HG02938 (cell line): Measurements from ENCODE around the gene VHLL.

ENCODE experiments used
- ATAC-seq: cut with Tn5 transposase; IDR thresholded peaks from one replicate; pipeline ENCODE4 v1.9.1; 2021; ENCODE audit warnings: mild to moderate bottlenecking, moderate library complexity; ENCODE audit not compliant: unreplicated experiment

The VHLL gene

DNA sequence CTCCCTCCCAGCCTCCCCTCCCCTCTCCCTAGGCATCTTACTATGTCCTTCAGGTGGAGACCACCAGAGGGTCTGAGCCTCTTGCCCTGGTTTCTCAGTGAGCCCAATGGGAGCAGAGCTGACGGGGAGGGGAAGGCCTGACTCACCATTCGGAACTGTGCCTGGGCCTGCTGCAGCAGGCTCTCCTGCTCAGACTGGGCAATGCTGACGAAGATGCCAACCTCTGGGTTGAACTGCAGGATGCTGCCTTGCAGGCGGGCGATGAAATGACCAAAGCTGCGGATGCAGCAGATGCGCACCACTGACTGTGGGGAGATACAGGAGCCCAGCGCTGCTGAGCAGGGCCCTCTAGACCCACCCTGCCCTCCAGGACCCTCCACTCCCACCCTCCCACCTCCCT lies 40.2 kb downstream of the VHLL start:
- ATAC-seq, result no peak

DNA sequence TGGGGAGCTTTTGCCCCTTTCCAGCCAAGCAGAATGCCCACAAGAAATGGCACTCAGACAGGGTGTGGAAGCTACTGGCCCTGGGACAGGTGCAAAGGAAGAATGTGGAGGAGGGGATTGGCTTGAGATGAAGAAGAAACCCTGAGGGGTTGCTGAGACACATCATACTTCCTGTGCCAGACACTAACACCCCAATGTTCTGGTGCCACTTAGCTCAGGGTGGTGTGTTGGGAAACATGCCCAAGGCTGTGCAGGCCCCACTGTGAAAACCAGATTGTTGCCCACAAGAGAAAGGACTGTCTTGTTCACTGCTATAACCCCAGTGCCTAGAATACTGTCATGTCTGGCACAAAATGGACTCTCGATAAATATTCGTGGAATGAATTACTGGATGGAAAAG lies 41.4 kb downstream of the VHLL start:
- no peak for ATAC-seq

DNA sequence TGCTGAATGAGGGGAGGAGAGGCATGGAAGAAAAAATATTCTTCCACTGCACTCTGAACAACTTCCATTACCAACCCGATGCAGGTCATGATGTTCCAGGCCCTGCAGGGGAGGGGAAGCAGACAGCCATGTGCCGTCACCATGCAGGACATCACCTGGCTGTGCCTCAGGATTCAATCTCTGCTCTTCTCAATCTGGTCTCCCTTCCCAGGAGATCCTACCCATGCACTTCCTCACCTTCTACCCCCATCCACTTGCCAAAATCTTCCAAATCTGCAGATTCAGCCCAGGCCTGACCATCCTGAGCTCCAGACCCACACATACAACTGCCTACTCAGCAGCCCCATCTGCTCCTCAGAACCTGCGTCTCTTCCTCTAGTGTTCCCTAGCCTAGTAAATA lies 45.5 kb downstream of the VHLL start:
- ATAC-seq, result no peak

DNA sequence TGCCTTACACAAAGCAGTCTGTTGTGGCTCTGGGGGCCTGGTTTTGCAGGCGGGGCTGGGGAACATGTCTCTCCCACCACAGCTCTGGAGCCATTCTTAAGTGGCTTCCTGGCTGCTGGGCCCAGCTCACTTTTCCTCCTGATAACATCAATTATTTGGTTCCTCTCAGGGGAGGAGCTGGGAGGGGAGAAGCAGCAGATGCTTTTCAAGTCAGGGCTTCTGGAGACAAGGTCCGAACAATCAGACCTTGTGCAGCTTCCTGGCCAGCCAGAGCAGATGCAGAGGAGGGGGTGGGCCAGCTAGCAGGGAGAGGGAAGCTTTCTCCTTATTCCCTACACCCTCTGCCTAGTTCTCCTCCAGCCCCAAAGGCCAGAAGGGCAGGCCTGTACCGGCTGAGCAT lies 47.6 kb downstream of the VHLL start:
- no peak for ATAC-seq

DNA sequence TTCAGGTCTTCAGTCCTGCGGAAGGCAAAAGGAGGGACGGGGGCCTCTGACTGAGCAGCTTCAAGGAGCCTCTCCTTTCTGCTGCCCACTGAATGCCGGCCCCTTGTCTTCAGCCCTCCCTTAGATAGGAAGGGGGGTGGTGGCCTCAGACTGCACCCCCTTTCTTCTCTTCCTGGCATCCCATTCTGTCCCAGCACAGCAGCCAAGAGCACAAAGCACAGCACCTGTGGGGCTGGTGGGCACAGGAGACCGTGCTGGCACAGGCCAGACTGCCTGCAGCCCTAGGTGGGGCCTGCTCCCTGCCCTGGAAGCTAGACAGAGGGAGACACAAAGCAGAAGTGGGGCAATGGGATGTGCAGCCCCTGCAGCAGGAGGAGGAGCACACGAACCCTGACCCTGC lies 49.5 kb downstream of the VHLL start:
- ATAC-seq, result no peak
